ENCODE data around the gene PSAP. TPM values are rescaled to one million over a fixed set of nuclear protein-coding genes. Genes with fewer than 3 reads are reported as not detected.

Gene PSAP
- total RNA-seq, 1 donor from 2014 or later: 117 TPM

- intact Hi-C loops (cut with micrococcal nuclease): no loop called here
- Mint-ChIP-seq H3K4me3 (no peak overlapping the region), H3K27ac (no peak overlapping the region), H3K9me3 (no peaks in the 10 kb centered on the region), H3K4me1 (ENCODE audit: low read depth) (peaks cover 11% of the 10 kb centered on the region), H3K36me3 (ENCODE audit: low read depth) (peaks cover 44% of the 10 kb centered on the region), H3K27me3 (ENCODE audit: insufficient read depth) (no peaks in the 10 kb centered on the region)
- DNase-seq (ENCODE audit: low spot score): no peak
Observed at GRCh38 chr10:71824333-71824732, 26.7 kb downstream of the PSAP start.

- H3K9me3 Mint-ChIP-seq: no peaks in the 10 kb centered on the region
- no peaks in the 10 kb centered on the region for H3K27me3 Mint-ChIP-seq (ENCODE audit: insufficient read depth)
- H3K4me1 Mint-ChIP-seq (ENCODE audit: low read depth): peaks cover 11% of the 10 kb centered on the region
- H3K36me3 Mint-ChIP-seq (ENCODE audit: low read depth): peaks cover 39% of the 10 kb centered on the region
- H3K4me3 Mint-ChIP-seq: no peak overlapping the region
- intact Hi-C loops (cut with micrococcal nuclease): no loop called here
- no peak overlapping the region for H3K27ac Mint-ChIP-seq
- no peak for DNase-seq (ENCODE audit: low spot score)
Observed at GRCh38 chr10:71823356-71823755, 27.7 kb downstream of the PSAP start.

- intact Hi-C loops (cut with micrococcal nuclease): no loop called here
- H3K36me3 Mint-ChIP-seq (ENCODE audit: low read depth): peaks cover 37% of the 10 kb centered on the region
- DNase-seq (ENCODE audit: low spot score): no peak
- no peak overlapping the region for H3K27ac Mint-ChIP-seq
- no peaks in the 10 kb centered on the region for H3K9me3 Mint-ChIP-seq
- H3K4me1 Mint-ChIP-seq (ENCODE audit: low read depth): peaks cover 11% of the 10 kb centered on the region
- no peaks in the 10 kb centered on the region for H3K27me3 Mint-ChIP-seq (ENCODE audit: insufficient read depth)
- H3K4me3 Mint-ChIP-seq: no peak overlapping the region
Observed at GRCh38 chr10:71821909-71822763, 28.9 kb downstream of the PSAP start.

- Mint-ChIP-seq H3K9me3 (no peaks in the 10 kb centered on the region), H3K27me3 (ENCODE audit: insufficient read depth) (no peaks in the 10 kb centered on the region), H3K4me3 (no peak overlapping the region), H3K36me3 (ENCODE audit: low read depth) (peaks cover 42% of the 10 kb centered on the region), H3K4me1 (ENCODE audit: low read depth) (peaks cover 11% of the 10 kb centered on the region), H3K27ac (no peak overlapping the region)
- no peak for DNase-seq (ENCODE audit: low spot score)
- intact Hi-C loops (cut with micrococcal nuclease): no loop called here
Observed at GRCh38 chr10:71820966-71821365, 30.1 kb downstream of the PSAP start.

GRCh38 chr10:71819985-71820384 is 31.1 kb downstream of the PSAP start:
- peaks cover 11% of the 10 kb centered on the region for H3K4me1 Mint-ChIP-seq (ENCODE audit: low read depth)
- H3K4me3 Mint-ChIP-seq: no peak overlapping the region
- peaks cover 38% of the 10 kb centered on the region for H3K36me3 Mint-ChIP-seq (ENCODE audit: low read depth)
- no peak overlapping the region for H3K27ac Mint-ChIP-seq
- H3K9me3 Mint-ChIP-seq: no peaks in the 10 kb centered on the region
- intact Hi-C loops (cut with micrococcal nuclease): no loop called here
- no peak for DNase-seq (ENCODE audit: low spot score)
- H3K27me3 Mint-ChIP-seq (ENCODE audit: insufficient read depth): no peaks in the 10 kb centered on the region

- H3K27me3 Mint-ChIP-seq (ENCODE audit: insufficient read depth): no peaks in the 10 kb centered on the region
- H3K36me3 Mint-ChIP-seq (ENCODE audit: low read depth): peaks cover 38% of the 10 kb centered on the region
- DNase-seq (ENCODE audit: low spot score): no peak
- no peak overlapping the region for H3K27ac Mint-ChIP-seq
- no peak overlapping the region for H3K4me3 Mint-ChIP-seq
- peaks cover 11% of the 10 kb centered on the region for H3K4me1 Mint-ChIP-seq (ENCODE audit: low read depth)
- H3K9me3 Mint-ChIP-seq: no peaks in the 10 kb centered on the region
- intact Hi-C loops (cut with micrococcal nuclease): no loop called here
Observed at GRCh38 chr10:71819441-71819861, 31.6 kb downstream of the PSAP start.

GRCh38 chr10:71818674-71819260 is 32.3 kb downstream of the PSAP start:
- intact Hi-C loops (cut with micrococcal nuclease): no loop called here
- no peak for DNase-seq (ENCODE audit: low spot score)
- Mint-ChIP-seq H3K27ac (no peak overlapping the region), H3K4me1 (ENCODE audit: low read depth) (peaks cover 11% of the 10 kb centered on the region), H3K27me3 (ENCODE audit: insufficient read depth) (no peaks in the 10 kb centered on the region), H3K9me3 (no peaks in the 10 kb centered on the region), H3K36me3 (ENCODE audit: low read depth) (peaks cover 37% of the 10 kb centered on the region), H3K4me3 (no peak overlapping the region)

GRCh38 chr10:71817831-71818655 is 33.0 kb downstream of the PSAP start:
- DNase-seq (ENCODE audit: low spot score): no peak
- Mint-ChIP-seq H3K4me3 (no peak overlapping the region), H3K4me1 (ENCODE audit: low read depth) (peaks cover 11% of the 10 kb centered on the region), H3K27me3 (ENCODE audit: insufficient read depth) (no peaks in the 10 kb centered on the region), H3K27ac (no peak overlapping the region), H3K9me3 (no peaks in the 10 kb centered on the region), H3K36me3 (ENCODE audit: low read depth) (peaks cover 33% of the 10 kb centered on the region)
- intact Hi-C loops (cut with micrococcal nuclease): no loop called here

- peaks cover 33% of the 10 kb centered on the region for H3K36me3 Mint-ChIP-seq (ENCODE audit: low read depth)
- no peaks in the 10 kb centered on the region for H3K9me3 Mint-ChIP-seq
- intact Hi-C loops (cut with micrococcal nuclease): no loop called here
- no peak for DNase-seq (ENCODE audit: low spot score)
- H3K4me1 Mint-ChIP-seq (ENCODE audit: low read depth): peaks cover 5% of the 10 kb centered on the region
- no peaks in the 10 kb centered on the region for H3K27me3 Mint-ChIP-seq (ENCODE audit: insufficient read depth)
- no peak overlapping the region for H3K4me3 Mint-ChIP-seq
- H3K27ac Mint-ChIP-seq: no peak overlapping the region
Observed at GRCh38 chr10:71816936-71817618, 34.0 kb downstream of the PSAP start.

GRCh38 chr10:71816421-71816851 is 34.6 kb downstream of the PSAP start:
- no peaks in the 10 kb centered on the region for H3K4me1 Mint-ChIP-seq (ENCODE audit: low read depth)
- H3K4me3 Mint-ChIP-seq: no peak overlapping the region
- H3K27ac Mint-ChIP-seq: no peak overlapping the region
- H3K27me3 Mint-ChIP-seq (ENCODE audit: insufficient read depth): no peaks in the 10 kb centered on the region
- peaks cover 28% of the 10 kb centered on the region for H3K36me3 Mint-ChIP-seq (ENCODE audit: low read depth)
- intact Hi-C loops (cut with micrococcal nuclease): no loop called here
- H3K9me3 Mint-ChIP-seq: no peaks in the 10 kb centered on the region
- DNase-seq (ENCODE audit: low spot score): no peak

GRCh38 chr10:71815515-71816130 is 35.4 kb downstream of the PSAP start:
- Mint-ChIP-seq H3K27me3 (ENCODE audit: insufficient read depth) (no peaks in the 10 kb centered on the region), H3K4me1 (ENCODE audit: low read depth) (no peaks in the 10 kb centered on the region), H3K36me3 (ENCODE audit: low read depth) (peaks cover 22% of the 10 kb centered on the region), H3K4me3 (no peak overlapping the region), H3K27ac (no peak overlapping the region), H3K9me3 (no peaks in the 10 kb centered on the region)
- intact Hi-C loops (cut with micrococcal nuclease): no loop called here
- no peak for DNase-seq (ENCODE audit: low spot score)

GRCh38 chr10:71814922-71815411 is 36.1 kb downstream of the PSAP start:
- Mint-ChIP-seq H3K36me3 (ENCODE audit: low read depth) (peaks cover 18% of the 10 kb centered on the region), H3K9me3 (no peaks in the 10 kb centered on the region)
- intact Hi-C loops (cut with micrococcal nuclease): loop anchor here (5.0 kb wide), 1 partner anchor 328 kb away; no protein-coding TSS in a partner anchor

More at GRCh38 chr10:71814922-71815411, 36.1 kb downstream of the PSAP start:
- Mint-ChIP-seq H3K4me1 (ENCODE audit: low read depth) (no peaks in the 10 kb centered on the region), H3K4me3 (no peak overlapping the region), H3K27ac (no peak overlapping the region), H3K27me3 (ENCODE audit: insufficient read depth) (no peaks in the 10 kb centered on the region)
- no peak for DNase-seq (ENCODE audit: low spot score)
